Stimulated activated CD4-positive, alpha-beta T cell treated with anti-CD3 and anti-CD28 coated beads, Interleukin-1b, Interleukin-23, amount 100 ng/mL, for 48 hours (primary cell): ENCODE results near the gene NLRP7.
"Not testable (repeated sequence)": the region's sequence is repeated elsewhere in the genome, so short reads cannot be mapped to it uniquely, and the experiment has no call there.

Source experiments
- DNase-seq: peaks from one replicate; pipeline ENCODE4 v3.0.0-alpha.2; 2020

The NLRP7 gene

GRCh38 chr19:54919646-54920563, 27.4 kb downstream of the NLRP7 start:
- DNase-seq: not testable (repeated sequence)

DNA sequence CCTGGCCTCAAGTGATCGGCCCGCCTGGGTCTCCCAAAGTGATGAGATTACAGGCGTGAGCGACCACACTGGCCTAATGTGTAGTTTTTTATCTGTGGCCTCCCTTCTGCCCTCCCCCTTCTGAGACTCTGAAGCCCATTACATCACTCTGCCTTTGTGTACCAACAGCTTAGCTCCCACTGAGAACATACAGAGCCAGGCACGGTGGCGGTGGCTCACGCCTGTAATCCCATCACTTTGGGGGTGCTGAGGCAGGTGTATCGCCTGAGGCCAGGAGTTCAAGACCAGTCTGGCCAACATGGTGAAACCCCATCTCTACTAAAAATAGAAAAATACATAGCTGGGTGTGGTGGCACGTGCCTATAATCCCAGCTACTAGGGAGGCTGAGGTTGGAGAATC, 28.8 kb downstream of the NLRP7 start:
- no peak for DNase-seq

- no peak for DNase-seq
Measured at GRCh38 chr19:54916822-54917221, 30.5 kb downstream of the NLRP7 start.

DNA sequence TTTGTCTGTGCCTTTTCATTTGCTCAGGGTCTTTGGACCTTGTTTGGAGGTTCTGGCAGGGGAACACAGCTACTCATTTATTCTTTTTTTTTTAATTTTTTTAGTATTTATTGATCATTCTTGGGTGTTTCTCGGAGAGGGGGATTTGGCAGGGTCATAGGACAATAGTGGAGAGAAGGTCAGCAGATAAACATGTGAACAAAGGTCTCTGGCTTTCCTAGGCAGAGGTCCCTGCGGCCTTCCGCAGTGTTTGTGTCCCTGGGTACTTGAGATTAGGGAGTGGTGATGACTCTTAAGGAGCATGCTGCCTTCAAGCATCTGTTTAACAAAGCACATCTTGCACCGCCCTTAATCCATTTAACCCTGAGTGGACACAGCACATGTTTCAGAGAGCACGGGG, 39.4 kb downstream of the NLRP7 start:
- not testable (repeated sequence) for DNase-seq

DNA sequence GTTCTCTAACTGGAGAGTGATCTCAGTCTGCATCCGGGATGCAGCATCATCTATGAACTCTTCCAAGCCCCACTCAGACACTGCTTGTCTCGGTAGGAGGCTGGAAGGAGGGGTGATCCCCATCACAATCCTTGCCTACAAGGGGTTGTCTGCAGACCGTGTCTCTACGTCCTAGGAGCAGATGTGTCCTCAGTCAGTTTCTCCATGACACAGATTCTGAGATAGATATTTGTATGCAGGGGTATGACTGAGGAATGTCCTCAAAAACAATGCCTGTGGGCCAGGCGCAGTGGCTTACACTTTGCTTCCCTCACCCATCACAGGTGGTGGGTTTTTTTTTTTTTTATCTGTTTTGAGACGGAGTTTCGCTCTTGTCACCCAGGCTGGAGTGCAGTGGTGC, 40.5 kb downstream of the NLRP7 start:
- no peak for DNase-seq

GRCh38 chr19:54905803-54906511, 41.4 kb downstream of the NLRP7 start, which contains the start of gene NCR1:
Gene NCR1 (plus strand): TSS chr19:54906148. CDS start chr19:54906188, 40 bp downstream.
- DNase-seq: no peak

GRCh38 chr19:54905421-54905802, 41.9 kb downstream of the NLRP7 start:
- DNase-seq: no peak

DNA sequence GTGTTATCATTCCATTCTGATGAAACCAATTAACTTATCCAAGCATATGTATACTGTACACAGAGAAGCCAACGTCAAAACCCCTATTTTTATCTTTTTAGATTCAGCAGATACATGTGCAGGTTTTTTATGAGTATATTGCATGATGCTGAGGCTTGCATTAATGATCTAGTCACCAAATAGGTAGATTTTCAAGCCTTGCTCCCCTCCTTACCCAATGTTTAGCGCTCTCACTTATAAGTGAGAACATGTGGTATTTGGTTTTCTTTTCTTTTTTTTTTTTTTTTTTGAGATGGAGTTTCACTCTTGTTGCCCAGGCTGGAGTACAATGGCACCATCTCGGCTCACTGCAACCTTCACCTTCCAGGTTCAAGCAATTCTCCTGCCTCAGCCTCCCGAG, 43.1 kb downstream of the NLRP7 start:
- not testable (repeated sequence) for DNase-seq

GRCh38 chr19:54903303-54903702, 44.0 kb downstream of the NLRP7 start:
- no peak for DNase-seq

DNA sequence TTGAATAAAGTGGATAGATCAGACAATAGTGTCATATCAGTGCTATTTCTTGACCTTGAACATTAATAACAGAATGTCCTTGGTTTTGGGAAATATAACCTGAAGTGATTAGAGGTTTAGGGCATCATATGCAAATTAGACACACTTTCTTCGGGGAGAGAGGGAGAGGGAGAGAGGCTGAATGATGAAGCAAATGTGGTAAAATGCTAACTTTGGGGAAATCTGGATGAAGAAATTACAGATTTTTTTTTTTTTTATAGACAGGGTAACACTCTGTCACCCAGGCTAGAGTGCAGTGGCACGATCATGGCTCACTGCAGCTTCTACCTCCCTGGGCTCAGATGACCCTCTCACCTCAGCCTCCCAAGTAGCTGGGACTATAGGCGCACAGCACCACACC, 45.3 kb downstream of the NLRP7 start:
- DNase-seq: no peak

- not testable (repeated sequence) for DNase-seq
Measured at GRCh38 chr19:54901153-54901552, 46.2 kb downstream of the NLRP7 start.

GRCh38 chr19:54899646-54900045, 47.7 kb downstream of the NLRP7 start:
- not testable (repeated sequence) for DNase-seq

DNA sequence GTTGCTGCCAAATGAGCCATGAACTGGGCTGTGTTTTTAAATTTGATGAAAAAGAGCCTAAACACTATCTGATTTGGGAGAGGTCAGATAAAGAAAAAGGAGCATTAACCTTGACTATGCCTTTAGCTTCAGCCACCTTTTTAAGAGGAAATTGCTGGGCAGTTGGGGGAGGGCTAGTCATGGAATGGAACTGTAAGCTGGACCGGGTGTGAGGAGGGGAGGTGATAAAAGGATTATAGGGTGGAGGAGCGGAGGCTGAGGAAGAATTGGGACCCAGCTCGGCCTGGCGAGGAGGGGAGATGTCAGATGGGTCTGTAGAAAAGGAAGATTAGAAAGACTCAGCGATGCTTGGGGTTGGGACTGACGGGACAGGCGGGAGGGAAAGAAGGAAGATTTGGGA, 48.6 kb downstream of the NLRP7 start:
- DNase-seq: not testable (repeated sequence)

- DNase-seq: no peak
Measured at GRCh38 chr19:54896036-54896435, 51.3 kb downstream of the NLRP7 start.

DNA sequence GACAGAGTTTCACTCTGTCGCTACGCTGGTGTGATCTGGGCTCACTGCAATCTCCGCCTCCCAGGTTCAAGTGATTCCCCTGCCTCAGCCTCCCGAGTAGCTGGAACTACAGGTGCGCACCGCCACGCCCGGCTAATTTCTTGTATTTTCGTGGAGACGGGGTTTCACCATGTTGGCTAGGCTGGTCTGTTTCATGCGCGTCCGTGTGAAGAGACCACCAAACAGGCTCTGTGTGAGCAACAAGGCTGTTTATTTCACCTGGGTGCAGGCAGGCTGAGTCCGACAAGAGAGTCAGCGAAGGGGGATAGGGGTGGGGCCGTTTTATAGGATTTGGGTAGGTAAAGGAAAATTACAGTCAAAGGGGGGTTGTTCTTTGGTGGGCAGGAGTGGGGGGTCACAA, 53.2 kb downstream of the NLRP7 start:
- not testable (repeated sequence) for DNase-seq

DNA sequence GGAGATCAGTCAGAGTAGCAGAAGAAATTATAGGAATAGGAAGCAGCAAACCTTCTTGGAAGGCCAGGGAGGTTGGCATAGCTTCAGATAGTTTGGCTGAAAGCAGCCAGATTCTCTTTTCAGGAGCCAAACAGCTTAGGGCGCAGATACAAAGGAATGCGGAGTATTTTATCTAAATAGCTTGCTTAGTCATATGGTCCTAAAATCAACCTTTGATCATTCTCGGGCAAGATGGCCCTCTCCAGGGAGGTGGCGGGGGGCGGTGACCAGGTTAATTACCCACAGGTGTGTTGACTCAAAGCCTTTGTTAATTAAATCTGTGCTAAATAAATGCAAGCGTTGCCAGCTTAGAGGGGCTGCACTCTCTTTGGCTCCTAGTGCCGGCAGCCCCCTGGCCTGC, 53.9 kb downstream of the NLRP7 start:
- DNase-seq: no peak

DNA sequence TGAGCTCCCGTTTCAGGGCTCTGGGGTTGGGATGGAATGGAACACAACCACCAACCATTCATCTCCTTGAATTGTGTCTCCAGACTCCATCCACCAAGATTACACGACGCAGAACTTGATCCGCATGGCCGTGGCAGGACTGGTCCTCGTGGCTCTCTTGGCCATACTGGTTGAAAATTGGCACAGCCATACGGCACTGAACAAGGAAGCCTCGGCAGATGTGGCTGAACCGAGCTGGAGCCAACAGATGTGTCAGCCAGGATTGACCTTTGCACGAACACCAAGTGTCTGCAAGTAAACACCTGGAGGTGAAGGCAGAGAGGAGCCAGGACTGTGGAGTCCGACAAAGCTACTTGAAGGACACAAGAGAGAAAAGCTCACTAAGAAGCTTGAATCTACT, 57.8 kb downstream of the NLRP7 start:
- no peak for DNase-seq

- no peak for DNase-seq
Measured at GRCh38 chr19:54888239-54888638, 59.1 kb downstream of the NLRP7 start.

GRCh38 chr19:54883228-54883627, 64.1 kb downstream of the NLRP7 start:
- no peak for DNase-seq

DNA sequence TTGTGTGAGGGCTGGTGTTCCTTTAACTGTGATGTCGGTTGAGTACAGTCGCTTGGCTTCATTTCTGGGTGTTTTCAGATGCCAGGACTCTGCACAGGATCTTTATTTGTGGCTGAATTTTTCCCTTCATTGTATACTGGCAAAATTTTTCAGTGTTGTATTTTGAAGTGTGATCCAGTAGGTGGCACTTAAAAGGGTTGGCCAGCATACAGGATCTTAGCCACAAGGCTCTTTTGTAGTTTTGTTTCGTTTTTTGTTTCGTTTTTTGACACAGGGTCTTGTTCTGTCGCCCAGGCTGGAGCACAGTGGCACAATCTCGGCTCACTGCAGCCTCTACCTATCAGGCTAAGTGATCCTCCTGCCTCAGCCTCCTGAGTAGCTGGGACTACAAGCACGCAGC, 64.6 kb downstream of the NLRP7 start:
- no peak for DNase-seq

DNA sequence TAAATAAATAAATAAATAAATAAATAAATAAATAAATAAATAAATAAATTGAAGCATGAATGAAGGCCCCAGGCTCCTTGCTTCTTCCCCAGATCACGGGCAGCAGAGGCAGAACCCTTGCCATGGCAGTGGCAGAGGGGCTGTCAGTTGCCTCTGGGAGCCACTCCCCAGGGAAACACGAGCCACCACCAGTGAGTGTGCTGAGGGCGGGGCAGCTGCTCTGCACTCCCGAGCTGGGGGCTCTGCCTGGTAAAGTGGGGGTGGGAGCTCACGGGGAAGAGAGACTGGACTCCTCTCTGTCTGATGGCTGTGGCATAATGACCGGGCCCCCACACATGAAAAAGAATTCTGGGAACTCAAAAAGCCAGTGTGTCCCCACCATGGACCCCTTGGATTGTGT, 65.4 kb downstream of the NLRP7 start:
- DNase-seq: no peak

DNA sequence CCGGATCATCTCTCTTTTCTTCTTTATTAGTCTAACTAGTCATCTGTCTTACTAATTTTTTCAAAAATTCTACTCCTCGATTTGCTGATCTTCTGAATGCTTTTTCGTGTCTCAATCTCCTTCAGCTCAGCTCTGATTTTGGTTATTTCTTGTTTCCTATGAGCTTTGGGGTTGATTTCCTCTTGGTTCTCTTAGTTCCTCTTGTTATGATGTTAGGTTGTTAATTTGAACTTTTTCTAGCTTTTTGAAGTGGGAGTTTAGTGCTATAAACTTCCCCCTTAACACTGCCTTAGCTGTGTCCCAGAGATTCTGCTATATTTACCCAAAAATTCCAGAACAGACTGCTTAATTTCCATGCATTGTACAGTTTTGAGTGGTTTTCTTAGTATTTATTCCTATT, 69.9 kb downstream of the NLRP7 start:
- DNase-seq: no peak

- DNase-seq: no peak
Measured at GRCh38 chr19:54875506-54875905, 71.8 kb downstream of the NLRP7 start.

GRCh38 chr19:54873990-54874389, 73.3 kb downstream of the NLRP7 start, which contains the start of gene FCAR:
Gene FCAR (plus strand): TSS chr19:54874235. CDS start chr19:54874290, 55 bp downstream.
- DNase-seq: no peak
